Mammary epithelial cell (primary cell): ENCODE measurements around the gene SCLY.

Source experiments
- EZH2 ChIP-seq: IDR thresholded peaks from 2 replicates; pipeline ENCODE4 v1.6.1; 2012; ENCODE audit warnings: low read length, inconsistent platforms, borderline replicate concordance
- TF ChIP-seq, protein P1 (sequence below), 2 donors: IDR thresholded peaks in 1 of 2; conservative IDR thresholded peaks in 1 of 2; 2 replicates each; pipeline ENCODE4 v1.5.1; 2011 to 2012; ENCODE audit warnings: inconsistent platforms in 2 of 2, low read length in 2 of 2, mild to moderate bottlenecking in 2 of 2, control low read depth in 1 of 2, low read depth in 1 of 2; ENCODE audit not compliant: insufficient read depth in 1 of 2; ENCODE audit errors: extremely low read depth in 1 of 2

DNA sequence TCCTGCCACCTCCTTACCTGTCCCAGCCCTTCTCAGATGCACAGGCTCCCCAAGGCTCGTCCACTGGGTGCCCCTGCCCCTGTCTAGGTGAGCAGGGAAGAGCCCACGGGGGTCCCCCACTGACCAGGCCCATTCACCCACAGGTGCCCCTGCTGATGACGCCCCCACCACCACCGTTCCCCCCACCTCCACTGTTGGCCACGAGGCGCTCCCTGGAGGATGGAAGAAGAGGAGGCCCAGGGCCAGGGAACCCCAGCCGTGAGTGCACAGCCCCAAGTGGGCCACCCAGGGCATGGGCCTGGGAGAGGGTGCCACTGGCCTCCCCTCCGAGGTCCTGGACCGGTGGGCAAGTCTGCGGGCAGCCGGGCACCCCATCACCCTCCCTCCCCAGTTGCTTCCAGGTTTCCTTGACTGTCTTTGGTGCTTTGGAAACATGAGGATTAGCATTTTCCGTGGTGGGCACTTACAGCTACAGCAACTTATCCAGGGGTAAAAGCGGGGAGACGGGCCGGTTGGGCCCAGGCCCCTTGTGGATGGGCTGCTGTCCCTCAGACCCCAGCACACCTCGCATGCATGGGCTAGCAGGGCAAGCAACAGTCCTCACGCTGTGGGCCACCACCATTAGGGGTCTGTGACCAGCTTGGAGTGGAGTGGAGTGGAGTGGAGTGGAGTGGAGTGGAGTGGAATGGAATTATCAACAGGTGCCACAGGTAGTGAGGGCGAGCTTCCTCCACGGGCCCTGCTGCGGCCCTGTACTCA, 64.5 kb downstream of the SCLY start:
- TF ChIP-seq, protein P1, sequence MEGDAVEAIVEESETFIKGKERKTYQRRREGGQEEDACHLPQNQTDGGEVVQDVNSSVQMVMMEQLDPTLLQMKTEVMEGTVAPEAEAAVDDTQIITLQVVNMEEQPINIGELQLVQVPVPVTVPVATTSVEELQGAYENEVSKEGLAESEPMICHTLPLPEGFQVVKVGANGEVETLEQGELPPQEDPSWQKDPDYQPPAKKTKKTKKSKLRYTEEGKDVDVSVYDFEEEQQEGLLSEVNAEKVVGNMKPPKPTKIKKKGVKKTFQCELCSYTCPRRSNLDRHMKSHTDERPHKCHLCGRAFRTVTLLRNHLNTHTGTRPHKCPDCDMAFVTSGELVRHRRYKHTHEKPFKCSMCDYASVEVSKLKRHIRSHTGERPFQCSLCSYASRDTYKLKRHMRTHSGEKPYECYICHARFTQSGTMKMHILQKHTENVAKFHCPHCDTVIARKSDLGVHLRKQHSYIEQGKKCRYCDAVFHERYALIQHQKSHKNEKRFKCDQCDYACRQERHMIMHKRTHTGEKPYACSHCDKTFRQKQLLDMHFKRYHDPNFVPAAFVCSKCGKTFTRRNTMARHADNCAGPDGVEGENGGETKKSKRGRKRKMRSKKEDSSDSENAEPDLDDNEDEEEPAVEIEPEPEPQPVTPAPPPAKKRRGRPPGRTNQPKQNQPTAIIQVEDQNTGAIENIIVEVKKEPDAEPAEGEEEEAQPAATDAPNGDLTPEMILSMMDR (conservative IDR thresholded peaks at IDR 0.05 in 1 of 2, IDR thresholded peaks at IDR 0.05 in 1 of 2; ENCODE audit: extremely low read depth in 1 of 2, insufficient read depth in 1 of 2, low read depth in 1 of 2, low read length in 2 of 2), result no peak
- no peak for TF ChIP-seq EZH2
